Stimulated activated memory B cell treated with anti-CD40 and anti-IgM and Interleukin-4, amounts not matched to agents 10 μg/mL and 1 μg/mL and 100 μg/mL, for 72 hours (primary cell): Measurements from ENCODE around the gene CBX8.
A peak's percentile ranks its signal among the peaks of the same experiment; 100 is the strongest.

Experiments used
- ATAC-seq: fragments of 150-1000 bp; cut with Tn5 transposase; 2 replicates; pipeline ENCODE4 v1.10.0; 2021
- H3K27ac Mint-ChIP-seq: one replicate; pipeline ENCODE4 v1.8.0; 2022; ENCODE audit warnings: mild to moderate bottlenecking, mixed read lengths
- H3K27me3 Mint-ChIP-seq: one replicate; pipeline ENCODE4 v1.8.0; 2022; ENCODE audit warnings: mixed read lengths
- H3K36me3 Mint-ChIP-seq: one replicate; pipeline ENCODE4 v1.8.0; 2022; ENCODE audit warnings: mixed read lengths
- H3K4me1 Mint-ChIP-seq: one replicate; pipeline ENCODE4 v1.8.0; 2022; ENCODE audit warnings: mixed read lengths
- H3K4me3 Mint-ChIP-seq: one replicate; pipeline ENCODE4 v1.8.0; 2022; ENCODE audit warnings: mild to moderate bottlenecking, moderate library complexity, mixed read lengths
- H3K9me3 Mint-ChIP-seq: one replicate; pipeline ENCODE4 v1.8.0; 2022; ENCODE audit warnings: mixed read lengths

CBX8 gene

GRCh38 chr17:79785900-79786810, 10.7 kb downstream of the CBX8 start:
- Mint-ChIP-seq H3K36me3 (no peaks in the 10 kb centered on the region), H3K4me1 (peaks cover 16% of the 10 kb centered on the region), H3K9me3 (no peaks in the 10 kb centered on the region), H3K27ac (no peak overlapping the region), H3K27me3 (peaks cover 97% of the 10 kb centered on the region), H3K4me3 (no peak overlapping the region)
- no peak for ATAC-seq

GRCh38 chr17:79785017-79785899, 11.6 kb downstream of the CBX8 start:
- Mint-ChIP-seq H3K27me3 (peaks cover 97% of the 10 kb centered on the region), H3K36me3 (no peaks in the 10 kb centered on the region)

GRCh38 chr17:79784353-79785016, 12.4 kb downstream of the CBX8 start:
- no peaks in the 10 kb centered on the region for H3K36me3 Mint-ChIP-seq
- peaks cover 100% of the 10 kb centered on the region for H3K27me3 Mint-ChIP-seq
- H3K27ac Mint-ChIP-seq, result no peak overlapping the region
- no peaks in the 10 kb centered on the region for H3K9me3 Mint-ChIP-seq
- peaks cover 16% of the 10 kb centered on the region for H3K4me1 Mint-ChIP-seq
- ATAC-seq, result peak; percentile 22
- H3K4me3 Mint-ChIP-seq, result no peak overlapping the region

More at GRCh38 chr17:79785017-79785899, 11.6 kb downstream of the CBX8 start:
- no peak for ATAC-seq
- Mint-ChIP-seq H3K9me3 (no peaks in the 10 kb centered on the region), H3K4me1 (peaks cover 16% of the 10 kb centered on the region), H3K4me3 (no peak overlapping the region), H3K27ac (no peak overlapping the region)

DNA sequence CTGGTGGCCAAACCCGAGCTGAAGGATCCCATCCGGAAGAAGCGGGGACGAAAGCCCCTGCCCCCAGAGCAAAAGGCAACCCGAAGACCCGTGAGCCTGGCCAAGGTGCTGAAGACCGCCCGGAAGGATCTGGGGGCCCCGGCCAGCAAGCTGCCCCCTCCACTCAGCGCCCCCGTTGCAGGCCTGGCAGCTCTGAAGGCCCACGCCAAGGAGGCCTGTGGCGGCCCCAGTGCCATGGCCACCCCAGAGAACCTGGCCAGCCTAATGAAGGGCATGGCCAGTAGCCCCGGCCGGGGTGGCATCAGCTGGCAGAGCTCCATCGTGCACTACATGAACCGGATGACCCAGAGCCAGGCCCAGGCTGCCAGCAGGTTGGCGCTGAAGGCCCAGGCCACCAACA, 13.0 kb downstream of the CBX8 start:
- Mint-ChIP-seq H3K9me3 (no peaks in the 10 kb centered on the region), H3K27ac (no peak overlapping the region), H3K36me3 (no peaks in the 10 kb centered on the region), H3K4me3 (no peak overlapping the region), H3K27me3 (peaks cover 100% of the 10 kb centered on the region), H3K4me1 (peaks cover 14% of the 10 kb centered on the region)
- ATAC-seq, result no peak

DNA sequence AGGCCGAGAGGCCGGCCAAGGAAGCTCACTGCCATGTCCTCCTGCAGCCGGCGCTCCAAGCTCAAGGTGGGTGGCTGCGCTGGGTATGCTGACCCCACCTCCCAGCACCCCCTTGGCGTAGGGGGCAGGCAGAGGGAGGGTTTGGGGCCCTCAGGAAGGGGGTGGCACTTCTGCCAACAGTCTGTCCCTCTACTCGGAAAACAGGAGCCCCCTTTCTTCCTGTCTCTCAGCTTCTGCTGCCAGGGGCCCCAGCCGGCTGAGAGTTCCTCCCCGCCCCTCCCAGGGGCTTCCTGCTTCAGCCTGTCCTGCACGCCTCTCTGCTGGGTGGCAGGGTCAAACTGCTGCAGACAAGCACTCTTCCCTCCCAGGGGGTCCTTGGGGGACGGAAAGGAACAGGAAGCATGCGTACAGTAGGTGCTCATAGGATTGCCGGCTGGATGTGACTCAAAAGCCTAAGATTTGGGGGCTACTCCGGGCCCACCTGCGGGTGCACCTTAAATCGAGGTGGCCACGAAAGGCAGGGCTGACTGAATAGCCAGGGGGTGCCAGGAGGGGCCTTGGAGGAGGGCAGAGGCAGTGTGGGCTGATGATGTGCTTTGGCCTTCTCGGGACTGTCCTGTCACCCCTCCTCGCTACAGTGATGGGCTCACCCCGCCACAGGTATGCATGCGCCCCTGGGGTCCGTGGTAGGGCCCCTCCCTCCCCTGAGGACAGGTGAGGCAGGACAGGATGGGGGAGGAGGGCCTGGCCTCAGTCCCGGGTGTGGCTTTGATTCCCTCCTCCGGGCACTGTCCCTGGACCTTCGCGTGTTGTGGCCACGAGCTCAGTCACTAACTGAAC, 14.9 kb downstream of the CBX8 start:
- Mint-ChIP-seq H3K4me3 (no peak overlapping the region), H3K27ac (no peak overlapping the region)

GRCh38 chr17:79781012-79781650, 15.7 kb downstream of the CBX8 start:
- Mint-ChIP-seq H3K27ac (no peak overlapping the region), H3K27me3 (peaks cover 90% of the 10 kb centered on the region), H3K9me3 (no peaks in the 10 kb centered on the region), H3K4me1 (peaks cover 25% of the 10 kb centered on the region), H3K36me3 (no peaks in the 10 kb centered on the region), H3K4me3 (no peak overlapping the region)
- ATAC-seq, result no peak

More for the DNA sequence above, 14.9 kb downstream of the CBX8 start:
- Mint-ChIP-seq H3K36me3 (no peaks in the 10 kb centered on the region), H3K4me1 (peaks cover 19% of the 10 kb centered on the region), H3K27me3 (peaks cover 90% of the 10 kb centered on the region), H3K9me3 (no peaks in the 10 kb centered on the region)
- ATAC-seq, result no peak

DNA sequence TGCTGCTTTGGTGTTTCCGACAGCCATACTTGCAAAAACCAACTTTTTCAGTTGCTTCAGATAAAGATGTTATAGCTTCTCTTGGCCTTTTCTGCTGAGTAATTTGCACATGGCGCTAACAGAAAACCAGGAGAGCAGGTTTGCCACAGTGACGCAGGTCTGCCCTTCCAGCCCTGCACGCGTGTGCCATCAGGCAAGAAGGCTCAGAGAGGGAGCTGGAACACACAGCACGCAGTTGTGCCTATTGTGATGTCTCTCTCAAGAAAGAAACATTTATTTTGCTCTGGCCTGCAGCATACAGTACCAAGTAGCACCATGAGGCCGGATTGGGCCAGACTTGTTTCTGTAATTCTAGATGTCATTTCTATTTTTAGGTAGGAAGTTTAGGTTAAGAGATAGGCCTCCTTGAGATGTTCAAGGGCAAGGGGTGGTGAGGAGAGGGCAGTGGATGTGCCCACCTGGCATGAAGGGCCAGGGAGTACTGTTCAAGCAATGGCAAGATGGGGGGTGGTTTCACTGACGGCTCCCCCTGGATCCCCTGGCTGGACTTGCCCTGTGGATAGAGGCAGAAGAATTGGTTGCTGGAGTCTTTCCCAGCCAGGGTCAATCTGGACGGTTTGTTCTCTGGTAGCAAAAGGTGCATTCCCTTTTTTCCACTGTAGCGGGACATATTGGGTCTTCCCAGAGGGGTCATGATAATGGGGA, 17.1 kb downstream of the CBX8 start:
- Mint-ChIP-seq H3K36me3 (no peaks in the 10 kb centered on the region), H3K27me3 (peaks cover 90% of the 10 kb centered on the region), H3K4me1 (peaks cover 25% of the 10 kb centered on the region), H3K4me3 (no peak overlapping the region), H3K9me3 (no peaks in the 10 kb centered on the region), H3K27ac (no peak overlapping the region)
- no peak for ATAC-seq

DNA sequence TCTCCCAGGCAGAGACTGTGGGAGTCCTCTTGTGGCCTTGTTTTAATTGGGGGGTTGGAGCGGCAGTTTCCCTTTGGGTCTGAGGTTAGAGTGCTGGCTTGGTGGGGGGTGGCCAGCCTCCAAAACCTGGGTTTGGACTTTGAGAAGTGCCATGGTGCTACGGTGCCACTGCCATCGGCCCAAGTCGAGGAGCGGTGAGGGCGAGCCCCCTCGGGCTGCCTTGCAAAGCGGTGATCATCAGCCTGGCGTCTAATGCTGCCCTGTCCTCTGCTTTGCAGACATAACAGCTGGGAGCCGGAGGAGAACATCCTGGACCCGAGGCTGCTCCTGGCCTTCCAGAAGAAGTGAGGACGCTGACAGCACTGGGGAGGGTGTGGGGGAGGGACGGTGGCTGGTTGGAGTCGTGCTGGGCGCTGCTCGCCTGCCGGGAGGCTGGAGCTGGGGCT, 17.8 kb downstream of the CBX8 start:
- no peaks in the 10 kb centered on the region for H3K9me3 Mint-ChIP-seq

DNA sequence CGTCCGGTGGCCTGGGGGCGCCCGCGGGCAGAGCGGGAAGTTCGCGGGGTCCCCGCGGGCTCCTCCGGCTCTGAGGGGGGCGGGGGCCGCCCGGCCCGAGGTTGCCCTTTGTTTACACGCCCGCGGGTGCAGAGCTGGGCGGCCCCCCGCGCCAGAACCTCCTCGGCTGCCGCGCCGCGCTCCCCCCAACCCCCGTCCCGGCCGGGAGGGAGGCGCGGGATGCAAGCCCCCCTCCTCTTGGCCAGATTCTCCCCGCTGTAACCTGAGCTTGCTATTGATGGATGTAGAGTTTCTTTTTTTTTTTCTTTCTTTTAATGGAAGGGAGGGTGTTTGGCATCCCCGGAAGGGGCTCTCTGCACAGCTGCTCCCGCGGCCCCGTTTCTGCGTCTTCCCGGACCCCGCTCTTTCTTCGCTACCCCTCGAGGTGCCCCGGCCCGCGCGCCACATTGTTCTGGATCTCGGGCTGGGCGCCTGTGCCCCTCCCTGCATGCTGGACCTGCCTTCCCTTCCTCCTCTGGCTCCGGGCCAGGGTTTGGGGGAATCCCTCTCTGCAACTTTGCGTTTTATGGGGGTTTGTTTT, 18.3 kb downstream of the CBX8 start:
- peaks cover 25% of the 10 kb centered on the region for H3K4me1 Mint-ChIP-seq
- H3K9me3 Mint-ChIP-seq, result no peaks in the 10 kb centered on the region
- peaks cover 90% of the 10 kb centered on the region for H3K27me3 Mint-ChIP-seq
- H3K27ac Mint-ChIP-seq, result no peak overlapping the region
- H3K36me3 Mint-ChIP-seq, result no peaks in the 10 kb centered on the region
- peak; percentile 41 for ATAC-seq
- H3K4me3 Mint-ChIP-seq, result peak overlapping the region; percentile 72

More for the DNA sequence above, 17.8 kb downstream of the CBX8 start:
- H3K27me3 Mint-ChIP-seq, result peaks cover 90% of the 10 kb centered on the region
- no peak overlapping the region for H3K27ac Mint-ChIP-seq
- H3K4me3 Mint-ChIP-seq, result peak overlapping the region; percentile 72
- H3K36me3 Mint-ChIP-seq, result no peaks in the 10 kb centered on the region
- ATAC-seq, result no peak
- H3K4me1 Mint-ChIP-seq, result peaks cover 25% of the 10 kb centered on the region

- Mint-ChIP-seq H3K4me1 (peaks cover 25% of the 10 kb centered on the region), H3K9me3 (no peaks in the 10 kb centered on the region), H3K27me3 (peaks cover 90% of the 10 kb centered on the region), H3K36me3 (no peaks in the 10 kb centered on the region), H3K27ac (no peak within 1 kb of the TSS), H3K4me3 (peak within 1 kb of the TSS; percentile 72)
- peak; percentile 76 for ATAC-seq
These were observed 18.9 kb downstream of the CBX8 start, which contains the start of gene CBX2 for GRCh38 chr17:79777894-79778503. TSS of gene CBX2 (plus strand) at chr17:79778148. CDS start at chr17:79778236, 88 bp downstream.

- peak overlapping the region; percentile 58 for H3K4me3 Mint-ChIP-seq
- no peaks in the 10 kb centered on the region for H3K36me3 Mint-ChIP-seq
- no peak for ATAC-seq
- H3K27ac Mint-ChIP-seq, result no peak overlapping the region
- H3K4me1 Mint-ChIP-seq, result peaks cover 22% of the 10 kb centered on the region
- H3K27me3 Mint-ChIP-seq, result peaks cover 90% of the 10 kb centered on the region
- H3K9me3 Mint-ChIP-seq, result no peaks in the 10 kb centered on the region
These were observed 19.6 kb downstream of the CBX8 start for GRCh38 chr17:79777120-79777893.
